Activated effector memory CD4-positive, alpha-beta T cell treated with Interleukin-2 at 50 U/mL for 16 hours (primary cell): ENCODE data around the gene RESF1.

Source experiments
- DNase-seq: peaks from one replicate; pipeline ENCODE4 v3.0.0-alpha.2; 2020

The RESF1 gene

GRCh38 chr12:31962076-31962475 lies 2.9 kb downstream of the RESF1 start:
- no peak for DNase-seq

DNA sequence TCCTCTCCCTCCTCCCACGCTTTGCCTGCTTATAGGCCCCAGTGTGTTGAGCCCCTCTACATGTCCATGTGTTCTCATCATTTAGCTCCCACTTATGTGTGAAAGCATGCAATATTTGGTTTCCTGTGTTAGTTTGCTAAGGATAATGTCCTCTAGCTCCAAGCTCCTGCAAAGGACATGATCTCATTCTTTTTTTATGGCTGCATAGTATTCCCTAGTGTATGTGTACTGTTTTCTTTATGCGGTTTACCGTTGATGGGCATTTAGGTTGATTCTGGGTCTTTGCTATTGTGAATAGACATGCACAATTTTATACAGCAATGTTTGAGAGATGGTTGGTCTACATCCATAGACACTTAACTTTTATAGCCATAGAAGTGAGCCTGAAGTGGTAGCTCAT lies 5.1 kb downstream of the RESF1 start:
- DNase-seq, result no peak

DNA sequence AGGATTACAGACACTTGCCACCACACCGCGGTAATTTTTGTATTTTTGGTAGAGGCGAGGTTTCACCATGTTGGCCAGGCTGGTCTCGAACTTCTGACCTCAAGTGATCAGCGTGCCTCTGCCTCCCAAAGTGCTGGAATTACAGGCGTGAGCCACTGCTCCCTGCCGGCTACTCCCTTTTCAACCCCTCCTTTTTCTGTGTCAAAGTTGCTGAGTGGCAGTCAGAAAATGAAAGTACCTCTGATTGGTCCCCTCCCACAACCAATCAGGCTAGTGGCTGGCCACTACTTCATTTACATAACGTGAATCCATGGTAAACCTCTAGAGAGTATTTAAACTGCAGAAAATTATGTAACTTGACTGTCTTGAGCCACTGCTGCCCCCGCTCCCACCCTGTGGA lies 5.9 kb downstream of the RESF1 start:
- no peak for DNase-seq

DNA sequence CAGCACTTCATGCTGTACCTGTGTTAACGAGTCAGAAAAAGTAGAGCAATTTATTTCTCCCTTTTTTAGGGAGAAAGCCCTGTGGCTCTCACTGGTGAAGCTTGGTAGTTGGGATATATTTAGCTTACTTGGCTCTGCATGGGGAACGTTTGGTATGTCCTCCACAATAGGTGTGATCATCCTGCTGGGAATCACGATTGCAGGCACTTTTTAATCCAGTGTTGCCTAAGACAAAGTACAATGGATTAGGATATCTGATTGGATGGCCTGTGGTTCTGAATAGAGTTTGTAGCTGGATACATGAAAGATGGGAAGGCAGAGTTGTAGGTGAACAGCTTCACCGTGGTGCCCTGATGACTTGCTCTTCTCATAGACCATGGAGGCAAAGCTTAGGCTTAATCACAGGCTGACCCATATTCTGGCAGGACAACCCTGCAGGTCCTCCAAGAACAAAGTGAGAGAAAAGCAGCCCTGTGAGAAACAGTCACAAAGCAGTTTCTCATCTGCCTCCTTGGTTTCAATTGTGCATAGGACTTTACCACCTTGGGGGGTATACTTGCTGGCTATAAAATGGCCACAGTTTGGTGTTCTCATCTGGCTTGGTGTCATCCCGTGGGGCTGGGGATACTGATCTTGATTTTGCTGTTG lies 7.5 kb downstream of the RESF1 start:
- DNase-seq, result no peak

GRCh38 chr12:31967539-31967938 lies 8.3 kb downstream of the RESF1 start:
- no peak for DNase-seq

- no peak for DNase-seq
Measured at GRCh38 chr12:31970199-31970598, 11.0 kb downstream of the RESF1 start.

DNA sequence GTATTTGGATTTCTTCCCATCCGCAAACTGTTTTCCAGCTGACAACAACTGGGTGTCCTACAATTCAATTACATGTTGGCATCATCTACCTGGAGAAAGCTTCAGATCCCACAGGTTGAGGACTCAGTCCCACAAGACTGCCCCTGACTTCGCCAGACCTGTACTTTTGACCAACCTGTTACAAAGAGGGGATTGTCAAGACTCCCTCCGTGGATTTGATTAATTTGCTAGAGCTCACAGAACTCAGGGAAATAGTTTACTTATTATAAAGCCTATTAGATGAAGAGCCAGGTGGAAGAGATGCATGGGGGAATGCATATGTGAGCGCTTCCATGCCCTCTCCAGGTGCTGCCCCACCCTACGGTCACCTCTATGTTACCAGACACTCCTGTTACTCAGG lies 14.6 kb downstream of the RESF1 start:
- no peak for DNase-seq

- no peak for DNase-seq
Measured at GRCh38 chr12:31974673-31975072, 15.5 kb downstream of the RESF1 start.

GRCh38 chr12:31984806-31985591 lies 25.8 kb downstream of the RESF1 start:
- no peak for DNase-seq

GRCh38 chr12:31985832-31986231 lies 26.6 kb downstream of the RESF1 start:
- no peak for DNase-seq

DNA sequence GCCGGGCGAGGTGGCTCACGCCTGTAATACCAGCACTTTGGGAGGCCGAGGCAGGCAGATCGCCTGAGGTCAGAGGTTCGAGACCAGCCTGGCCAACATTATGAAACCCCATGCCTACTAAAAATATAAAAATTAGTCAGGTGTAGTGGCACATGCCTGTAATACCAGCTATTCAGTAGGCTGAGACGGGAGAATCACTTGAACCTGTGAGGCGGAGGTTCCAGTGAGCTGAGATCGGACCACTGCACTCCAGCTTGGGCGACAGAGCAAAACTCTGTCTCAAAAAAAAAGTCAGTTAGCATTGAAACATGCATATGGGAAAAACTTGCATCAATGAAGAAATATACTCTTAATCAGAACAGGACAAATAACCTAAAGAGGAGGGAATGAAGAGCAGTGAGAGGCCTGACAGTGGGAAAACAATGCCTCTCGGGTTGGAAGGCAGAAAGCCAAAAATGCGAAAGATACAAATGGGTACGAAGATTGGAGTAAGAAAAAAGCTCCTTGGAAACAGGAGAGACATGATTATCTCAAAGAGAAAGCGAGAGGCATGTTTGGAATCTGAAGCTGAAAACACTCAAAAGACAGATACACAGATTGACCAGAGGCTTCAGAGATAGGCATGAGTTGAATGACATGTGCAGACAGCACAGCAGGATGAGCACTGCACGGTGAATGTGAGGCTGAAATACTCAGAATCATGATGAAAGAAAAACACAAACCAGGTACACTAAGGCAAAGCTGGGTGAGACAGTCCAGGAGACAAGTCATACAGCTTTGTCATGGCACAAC lies 30.6 kb downstream of the RESF1 start:
- DNase-seq, result no peak

DNA sequence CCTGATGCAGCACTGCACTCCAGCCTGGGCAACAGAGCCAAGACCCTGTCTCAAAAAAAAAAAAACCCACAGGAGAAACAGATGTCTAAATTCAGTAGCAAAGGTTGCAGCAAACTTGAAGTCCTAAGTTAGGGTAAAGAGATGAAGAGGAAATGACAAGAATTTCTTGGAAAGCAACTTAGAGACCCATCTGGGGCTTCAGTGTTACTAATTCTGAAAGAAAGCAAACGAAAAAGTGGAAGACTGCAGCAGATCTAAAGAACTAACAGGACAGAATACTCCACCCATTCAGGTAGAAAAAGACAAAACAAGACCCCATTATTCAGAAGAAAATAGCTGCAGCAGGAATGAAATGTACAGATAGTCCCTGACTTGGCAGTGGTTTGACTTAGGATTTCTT lies 31.9 kb downstream of the RESF1 start:
- no peak for DNase-seq

GRCh38 chr12:31991815-31992214 lies 32.6 kb downstream of the RESF1 start:
- DNase-seq, result no peak

GRCh38 chr12:31999692-32000091 lies 40.5 kb downstream of the RESF1 start:
- no peak for DNase-seq

GRCh38 chr12:32000373-32001005 lies 41.3 kb downstream of the RESF1 start:
- DNase-seq, result no peak

GRCh38 chr12:32002848-32003493 lies 43.8 kb downstream of the RESF1 start:
- no peak for DNase-seq

DNA sequence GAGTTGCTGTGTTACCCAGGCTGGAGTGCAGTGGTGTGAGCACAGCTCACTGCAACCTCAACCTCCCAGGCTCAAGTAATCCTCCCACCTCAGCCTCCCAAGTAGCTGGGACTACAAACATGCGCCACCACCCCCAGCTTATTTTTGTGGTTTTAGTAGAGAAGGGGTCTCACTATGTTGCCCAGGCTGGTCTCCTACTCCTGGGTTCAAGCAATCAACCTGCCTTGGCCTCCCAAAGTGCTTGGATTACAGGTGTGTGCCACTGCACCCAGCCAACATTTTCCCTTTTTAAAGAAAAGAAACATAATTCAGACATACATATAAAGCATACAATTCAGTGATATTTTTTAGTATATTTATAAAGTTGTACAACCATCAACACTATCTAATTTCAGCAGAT lies 44.4 kb downstream of the RESF1 start:
- DNase-seq, result no peak

- DNase-seq, result no peak
Measured at GRCh38 chr12:32005496-32006125, 46.4 kb downstream of the RESF1 start.
